Mononuclear cell (primary cell): Measurements from ENCODE around the gene ADAMTS6. TPM values are rescaled to one million over a fixed set of nuclear protein-coding genes. Genes with fewer than 3 reads are reported as not detected.
"Not testable (repeated sequence)": the region's sequence is repeated elsewhere in the genome, so short reads cannot be mapped to it uniquely, and the experiment has no call there.

ENCODE experiments used
- H3K27me3 ChIP-seq: 2 replicates; pipeline ENCODE4 v1.6.0; 2011; ENCODE audit warnings: low read length, control low read depth; ENCODE audit not compliant: insufficient read depth
- H3K4me1 ChIP-seq: 2 replicates; pipeline ENCODE4 v1.5.1; 2011; ENCODE audit warnings: mild to moderate bottlenecking, low read length, control low read depth; ENCODE audit not compliant: insufficient read depth
- H3K4me3 ChIP-seq: 2 replicates; pipeline ENCODE4 v1.5.1; 2011; ENCODE audit warnings: mild to moderate bottlenecking, low read length, moderate library complexity
- H3K9me3 ChIP-seq: 2 replicates; pipeline ENCODE4 v1.5.1; 2011; ENCODE audit warnings: low read depth, mild to moderate bottlenecking, control low read depth, low read length
- total RNA-seq: library from RNA; depleted of rRNA; stranded (reverse); fragments of >200 nt; gene quantifications from one replicate; pipeline ENCODE4 v1.2.3, GENCODE V29; 2012

ADAMTS6 gene
- total RNA-seq, 1 donor, result 4.9 TPM

GRCh38 chr5:65359981-65360380, 121.7 kb downstream of the ADAMTS6 start:
- no peak overlapping the region for H3K4me3 ChIP-seq
- H3K4me1 ChIP-seq, result no peaks in the 10 kb centered on the region
- no peaks in the 10 kb centered on the region for H3K9me3 ChIP-seq
- H3K27me3 ChIP-seq, result no peaks in the 10 kb centered on the region

GRCh38 chr5:65359569-65359968, 122.2 kb downstream of the ADAMTS6 start:
- Histone ChIP-seq H3K9me3 (no peaks in the 10 kb centered on the region), H3K4me3 (no peak overlapping the region), H3K27me3 (no peaks in the 10 kb centered on the region), H3K4me1 (no peaks in the 10 kb centered on the region)

- H3K27me3 ChIP-seq, result no peaks in the 10 kb centered on the region
- H3K4me1 ChIP-seq, result no peaks in the 10 kb centered on the region
- no peaks in the 10 kb centered on the region for H3K9me3 ChIP-seq
- H3K4me3 ChIP-seq, result no peak overlapping the region
Observed at GRCh38 chr5:65356274-65356673, 125.4 kb downstream of the ADAMTS6 start.

GRCh38 chr5:65355301-65355700, 126.4 kb downstream of the ADAMTS6 start:
- Histone ChIP-seq H3K9me3 (no peaks in the 10 kb centered on the region), H3K27me3 (no peaks in the 10 kb centered on the region), H3K4me3 (no peak overlapping the region), H3K4me1 (no peaks in the 10 kb centered on the region)

- H3K4me3 ChIP-seq, result no peak overlapping the region
- no peaks in the 10 kb centered on the region for H3K4me1 ChIP-seq
- no peaks in the 10 kb centered on the region for H3K27me3 ChIP-seq
- peaks cover 37% of the 10 kb centered on the region for H3K9me3 ChIP-seq
Observed at GRCh38 chr5:65341835-65342234, 139.9 kb downstream of the ADAMTS6 start.

GRCh38 chr5:65338606-65339151, 143.0 kb downstream of the ADAMTS6 start:
- Histone ChIP-seq H3K9me3 (peaks cover 37% of the 10 kb centered on the region), H3K4me3 (no peak overlapping the region), H3K27me3 (no peaks in the 10 kb centered on the region), H3K4me1 (no peaks in the 10 kb centered on the region)

- no peaks in the 10 kb centered on the region for H3K9me3 ChIP-seq
- H3K27me3 ChIP-seq, result no peaks in the 10 kb centered on the region
- H3K4me1 ChIP-seq, result no peaks in the 10 kb centered on the region
- H3K4me3 ChIP-seq, result no peak overlapping the region
Observed at GRCh38 chr5:65334077-65334476, 147.6 kb downstream of the ADAMTS6 start.

GRCh38 chr5:65332591-65332990, 149.1 kb downstream of the ADAMTS6 start:
- H3K4me3 ChIP-seq, result no peak overlapping the region
- H3K4me1 ChIP-seq, result no peaks in the 10 kb centered on the region
- no peaks in the 10 kb centered on the region for H3K27me3 ChIP-seq
- H3K9me3 ChIP-seq, result no peaks in the 10 kb centered on the region

GRCh38 chr5:65329266-65329665, 152.5 kb downstream of the ADAMTS6 start:
- Histone ChIP-seq H3K4me1 (no peaks in the 10 kb centered on the region), H3K27me3 (no peaks in the 10 kb centered on the region), H3K9me3 (no peaks in the 10 kb centered on the region), H3K4me3 (no peak overlapping the region)

GRCh38 chr5:65327582-65327981, 154.1 kb downstream of the ADAMTS6 start:
- H3K27me3 ChIP-seq, result no peaks in the 10 kb centered on the region
- H3K4me3 ChIP-seq, result no peak overlapping the region
- H3K4me1 ChIP-seq, result no peaks in the 10 kb centered on the region
- H3K9me3 ChIP-seq, result no peaks in the 10 kb centered on the region

GRCh38 chr5:65326922-65327321, 154.8 kb downstream of the ADAMTS6 start:
- no peak overlapping the region for H3K4me3 ChIP-seq
- no peaks in the 10 kb centered on the region for H3K9me3 ChIP-seq
- no peaks in the 10 kb centered on the region for H3K27me3 ChIP-seq
- H3K4me1 ChIP-seq, result no peaks in the 10 kb centered on the region

GRCh38 chr5:65324226-65324625, 157.5 kb downstream of the ADAMTS6 start:
- Histone ChIP-seq H3K4me1 (no peaks in the 10 kb centered on the region), H3K9me3 (no peaks in the 10 kb centered on the region), H3K27me3 (no peaks in the 10 kb centered on the region), H3K4me3 (no peak overlapping the region)

GRCh38 chr5:65320704-65321103, 161.0 kb downstream of the ADAMTS6 start:
- H3K9me3 ChIP-seq, H3K4me3 ChIP-seq, H3K4me1 ChIP-seq, H3K27me3 ChIP-seq: not testable (repeated sequence)

- Histone ChIP-seq H3K27me3 (no peaks in the 10 kb centered on the region), H3K4me1 (no peaks in the 10 kb centered on the region), H3K4me3 (no peak overlapping the region), H3K9me3 (no peaks in the 10 kb centered on the region)
Observed at GRCh38 chr5:65320250-65320649, 161.5 kb downstream of the ADAMTS6 start.

GRCh38 chr5:65307931-65308330, 173.8 kb downstream of the ADAMTS6 start:
- Histone ChIP-seq H3K27me3 (no peaks in the 10 kb centered on the region), H3K4me3 (no peak overlapping the region), H3K9me3 (no peaks in the 10 kb centered on the region)

GRCh38 chr5:65307088-65307487, 174.6 kb downstream of the ADAMTS6 start:
- H3K4me3 ChIP-seq, result no peak overlapping the region
- no peaks in the 10 kb centered on the region for H3K4me1 ChIP-seq
- no peaks in the 10 kb centered on the region for H3K9me3 ChIP-seq
- no peaks in the 10 kb centered on the region for H3K27me3 ChIP-seq

More at GRCh38 chr5:65307931-65308330, 173.8 kb downstream of the ADAMTS6 start:
- no peaks in the 10 kb centered on the region for H3K4me1 ChIP-seq
